H1 (cell line): Measurements from ENCODE around the gene C15orf40. TPM values are rescaled to one million over a fixed set of nuclear protein-coding genes. Genes with fewer than 3 reads are reported as not detected.

ENCODE experiments used
- CBX8 ChIP-seq: fragments of 300-800, 300-1000 bp; sonication (generic); IDR thresholded peaks from 2 replicates; pipeline ENCODE4 v1.7.1; 2016; ENCODE audit warnings: low read depth, low read length, borderline replicate concordance
- JUN ChIP-seq: IDR thresholded peaks from 2 replicates; pipeline ENCODE4 v1.6.1; 2011; ENCODE audit warnings: low read depth, mild to moderate bottlenecking, improper control_type of control experiment, low read length
- polyA plus RNA-seq, 7 experiments: library from polyadenylated mRNA; depleted of rRNA in 3 of 7; stranded (reverse) in 5 of 7; unstranded in 2 of 7; fragments of >200 nt in 5 of 7; fragments of 200-250 nt in 2 of 7; gene quantifications; 1 replicate in 5 of 7; 2 replicates in 1 of 7; 4 replicates in 1 of 7; pipeline versions ENCODE4 v1.2.1 to v1.2.3, GENCODE V29; 2011 to 2013; ENCODE audit warnings: missing spikeins in 2 of 7, mixed read lengths in 2 of 7
- total RNA-seq: library from RNA; stranded (reverse); fragmentation: NEBNext Ultra II Directional; extraction: Animal tissue kit (Norgen Biotek cat#: 25700); gene quantifications from 2 replicates; pipeline ENCODE4 v1.2.1, GENCODE V29; 2021

The C15orf40 gene
- total and polyA plus RNA-seq, 2 of the 8 experiments (the other 6 are each of a cell fraction or from before 2014, with no cell fraction given) = 10.7 TPM

DNA sequence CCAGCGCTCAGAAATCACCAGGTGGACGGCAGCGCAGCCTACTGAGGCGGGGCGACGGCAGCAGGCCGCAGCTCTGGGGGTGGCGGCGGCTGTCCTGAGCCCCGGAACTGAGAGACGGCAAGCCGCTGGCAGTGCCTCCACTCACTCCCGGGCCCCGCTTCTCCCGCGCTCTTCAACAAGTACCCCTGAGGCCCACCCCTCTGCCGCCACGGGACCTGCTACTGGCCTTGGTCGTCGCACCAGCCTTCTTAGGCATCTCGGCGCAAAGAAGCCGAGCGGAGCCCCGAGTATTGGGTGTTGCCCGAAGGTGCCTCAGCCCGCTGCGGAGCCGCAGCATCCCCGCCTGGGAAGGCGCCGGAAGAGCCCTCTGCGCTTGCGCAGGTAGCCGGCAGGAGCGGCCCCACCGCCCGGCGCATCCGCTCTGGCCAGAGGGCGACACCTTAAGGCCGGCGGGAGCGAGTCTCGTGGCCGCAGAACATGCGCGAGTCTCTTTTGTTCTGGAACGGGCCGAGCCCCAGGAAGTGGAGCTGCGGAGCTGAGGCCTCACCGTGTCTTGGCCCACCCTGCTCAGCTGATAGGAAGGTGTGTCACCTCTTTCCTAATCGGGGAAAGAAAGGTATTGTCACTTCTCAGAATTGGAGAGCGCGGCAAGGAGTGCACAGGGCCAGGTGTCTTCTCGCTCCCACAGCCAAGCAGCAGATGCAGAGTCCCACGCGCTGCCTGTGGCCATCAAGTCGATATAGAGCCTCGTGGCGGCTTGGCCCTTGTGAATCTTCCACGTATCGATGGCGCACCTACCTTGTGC is at the start of gene C15orf40 (continued):
- no peak for TF ChIP-seq JUN
- TF ChIP-seq CBX8 = no peak
- TF ChIP-seq, all 59 proteins: peak for 25
